HG02970 (cell line): ENCODE measurements around the gene OR9Q1.

Source experiments
- ATAC-seq: cut with Tn5 transposase; IDR thresholded peaks from one replicate; pipeline ENCODE4 v1.9.1; 2021; ENCODE audit warnings: mild to moderate bottlenecking, moderate library complexity, moderate number of reproducible peaks; ENCODE audit not compliant: unreplicated experiment, low FRiP score

Gene OR9Q1

GRCh38 chr11:58028687-58029411, 5.2 kb downstream of the OR9Q1 start:
- ATAC-seq: no peak

GRCh38 chr11:58030653-58031052, 7.0 kb downstream of the OR9Q1 start, which contains the start of gene OR6Q1:
TSS of gene OR6Q1 (plus strand) at chr11:58030953. CDS start at chr11:58030953, 0 bp downstream.
- ATAC-seq: no peak

GRCh38 chr11:58034471-58034870, 10.8 kb downstream of the OR9Q1 start:
- no peak for ATAC-seq

GRCh38 chr11:58039589-58039988, 15.9 kb downstream of the OR9Q1 start:
- ATAC-seq: no peak

- ATAC-seq: no peak
Observed at GRCh38 chr11:58043379-58043778, 19.7 kb downstream of the OR9Q1 start.

GRCh38 chr11:58046231-58046630, 22.6 kb downstream of the OR9Q1 start:
- no peak for ATAC-seq

- ATAC-seq: no peak
Observed at GRCh38 chr11:58047818-58048217, 24.1 kb downstream of the OR9Q1 start.

- no peak for ATAC-seq
Observed at GRCh38 chr11:58055806-58056401, 32.2 kb downstream of the OR9Q1 start.

- ATAC-seq: no peak
Observed at GRCh38 chr11:58057481-58057880, 33.8 kb downstream of the OR9Q1 start.

GRCh38 chr11:58058276-58059006, 34.8 kb downstream of the OR9Q1 start:
- no peak for ATAC-seq

GRCh38 chr11:58059007-58059350, 35.3 kb downstream of the OR9Q1 start:
- no peak for ATAC-seq

GRCh38 chr11:58060535-58060934, 36.9 kb downstream of the OR9Q1 start:
- ATAC-seq: no peak

- no peak for ATAC-seq
Observed at GRCh38 chr11:58060939-58061672, 37.4 kb downstream of the OR9Q1 start.

GRCh38 chr11:58061813-58062212, 38.1 kb downstream of the OR9Q1 start:
- ATAC-seq: no peak

- no peak for ATAC-seq
Observed at GRCh38 chr11:58067685-58068084, 44.0 kb downstream of the OR9Q1 start.

- no peak for ATAC-seq
Observed at GRCh38 chr11:58068655-58069054, 45.0 kb downstream of the OR9Q1 start.

- no peak for ATAC-seq
Observed at GRCh38 chr11:58070585-58070984, 46.9 kb downstream of the OR9Q1 start.

- no peak for ATAC-seq
Observed at GRCh38 chr11:58075781-58076180, 52.1 kb downstream of the OR9Q1 start.

GRCh38 chr11:58086528-58086927, 62.8 kb downstream of the OR9Q1 start:
- ATAC-seq: no peak

- no peak for ATAC-seq
Observed at GRCh38 chr11:58097437-58097836, 73.8 kb downstream of the OR9Q1 start.

- ATAC-seq: no peak
Observed at GRCh38 chr11:58121096-58121495, 97.4 kb downstream of the OR9Q1 start.
